GM12878 (cell line): Measurements from ENCODE around the gene USPL1. TPM values are rescaled to one million over a fixed set of nuclear protein-coding genes. Genes with fewer than 3 reads are reported as not detected.

ENCODE experiments used
- ATAC-seq: fragments of 200-7000 bp; cut with Tn5 transposase; 3 replicates; pipeline ENCODE4 v1.9.1; 2020; ENCODE audit warnings: mild to moderate bottlenecking, moderate library complexity
- BruUV-seq: library from RNA; stranded (reverse); fragments of 400-500 nt; replicated peaks from 2 replicates; lab custom pipeline; 2021; lab: Mats Ljungman, UMichigan
- CTCF ChIA-PET: fragments of 300-600 bp; sonication (Branson Sonifier 250); formaldehyde crosslinking; extraction: SDS; loops from one replicate; lab custom pipeline; 2021; ENCODE audit warnings: inconsistent platforms; lab: Yijun Ruan, JAX
- POLR2A ChIA-PET: fragments of 350-600 bp; formaldehyde crosslinking; extraction: SDS; loops from one replicate; lab custom pipeline; 2021; ENCODE audit warnings: inconsistent platforms; lab: Charles Lee
- RAD21 ChIA-PET: fragments of 300-600 bp; sonication (Branson Sonifier 250); formaldehyde crosslinking; loops from one replicate; lab custom pipeline; 2023; ENCODE audit warnings: antibody characterized with exemption; ENCODE audit not compliant: unreplicated experiment; lab: Charles Lee
- SMC1A ChIA-PET: fragments of 300-600 bp; sonication (Branson Sonifier 250); formaldehyde crosslinking; loops from one replicate; lab custom pipeline; 2023; ENCODE audit not compliant: unreplicated experiment, uncharacterized antibody; lab: Charles Lee
- DNase-seq: peaks from one replicate; pipeline ENCODE4 v3.0.0-alpha.2; 2011; ENCODE audit warnings: low read depth, low spot score
- FAIRE-seq: peaks from 3 replicates; lab custom pipeline; 2011; peaks lifted over from hg19 to GRCh38; lab: Jason Lieb, UNC
- H2AFZ ChIP-seq: 2 replicates; pipeline ENCODE4 v1.6.0; 2011; ENCODE audit warnings: low read depth, low read length, control low read depth; ENCODE audit not compliant: control insufficient read depth
- H3K27ac ChIP-seq: 2 replicates; pipeline ENCODE4 v1.5.1; 2011; ENCODE audit warnings: control low read depth; ENCODE audit not compliant: control insufficient read depth, insufficient read depth
- H3K27me3 ChIP-seq, 2 experiments: replicated peaks in 1 of 2; 2 replicates each; pipeline versions ENCODE4 v1.6.0 to v1.6.1; 2011; ENCODE audit warnings: low read length in 1 of 2; ENCODE audit not compliant: control insufficient read depth in 2 of 2, insufficient read depth in 2 of 2
- H3K36me3 ChIP-seq, 2 experiments: 2 replicates each; pipeline ENCODE4 v1.5.1; 2011; ENCODE audit warnings: low read length in 1 of 2; ENCODE audit not compliant: control insufficient read depth in 2 of 2, insufficient read depth in 2 of 2
- H3K4me1 ChIP-seq: 2 replicates; pipeline ENCODE4 v1.6.1; 2011; ENCODE audit warnings: mild to moderate bottlenecking, low read length, moderate library complexity, mixed read lengths; ENCODE audit not compliant: control insufficient read depth, insufficient read depth
- H3K4me2 ChIP-seq: 2 replicates; pipeline ENCODE4 v1.6.0; 2011; ENCODE audit warnings: control low read depth; ENCODE audit not compliant: control insufficient read depth, insufficient read depth
- H3K4me3 ChIP-seq: fragments of 200-600 bp; sonication (generic); 2 replicates; pipeline ENCODE4 v1.5.1; 2016
- H3K79me2 ChIP-seq: 2 replicates; pipeline ENCODE4 v1.6.0; 2011; ENCODE audit warnings: low read length; ENCODE audit not compliant: control insufficient read depth, insufficient read depth
- H3K9ac ChIP-seq: 2 replicates; pipeline ENCODE4 v1.8.0; 2011; ENCODE audit warnings: low read length, control low read depth, mixed read lengths; ENCODE audit not compliant: control insufficient read depth, insufficient read depth
- H3K9me3 ChIP-seq: replicated peaks from 3 replicates; pipeline ENCODE4 v1.5.1; 2011; ENCODE audit warnings: mild to moderate bottlenecking, low read length; ENCODE audit not compliant: control insufficient read depth, insufficient read depth
- H4K20me1 ChIP-seq: 2 replicates; pipeline ENCODE4 v1.6.0; 2011; ENCODE audit not compliant: control insufficient read depth, insufficient read depth
- EP300 ChIP-seq, 2 experiments: fragments of 150-350 bp in 1 of 2; IDR thresholded peaks; 2 replicates each; pipeline ENCODE4 v1.6.1; 2011 to 2012; ENCODE audit warnings: low read depth in 2 of 2, low read length in 2 of 2, borderline replicate concordance in 1 of 2, improper control_type of control experiment in 1 of 2, inconsistent platforms in 1 of 2; ENCODE audit not compliant: control insufficient read depth in 1 of 2
- JUNB ChIP-seq: IDR thresholded peaks from 2 replicates; pipeline ENCODE4 v1.6.1; 2016; ENCODE audit warnings: antibody characterized with exemption, mild to moderate bottlenecking
- KAT2A ChIP-seq: conservative IDR thresholded peaks from 2 replicates; pipeline ENCODE4 v1.6.1; 2011; ENCODE audit warnings: low read depth, low read length; ENCODE audit not compliant: control insufficient read depth
- LARP7 ChIP-seq: fragments of 450-650 bp; IDR thresholded peaks from 2 replicates; pipeline ENCODE4 v1.6.1; 2017; ENCODE audit warnings: mild to moderate bottlenecking
- MEF2B ChIP-seq: fragments of 450-650 bp; IDR thresholded peaks from 2 replicates; pipeline ENCODE4 v1.6.1; 2018; ENCODE audit warnings: mild to moderate bottlenecking, moderate library complexity; ENCODE audit not compliant: partially characterized antibody, poor library complexity, severe bottlenecking
- NR2C1 ChIP-seq: fragments of 450-650 bp; IDR thresholded peaks from 2 replicates; pipeline ENCODE4 v1.6.1; 2017; ENCODE audit warnings: antibody characterized with exemption, mild to moderate bottlenecking, moderate library complexity
- RELA ChIP-seq: fragments of 450-650 bp; IDR thresholded peaks from 2 replicates; pipeline ENCODE4 v1.8.0; 2014; ENCODE audit warnings: borderline replicate concordance; ENCODE audit not compliant: partially characterized antibody
- STAT3 ChIP-seq: IDR thresholded peaks from 2 replicates; pipeline ENCODE4 v1.6.1; 2011; ENCODE audit warnings: low read depth, low read length, improper control_type of control experiment
- ZBED1 ChIP-seq: IDR thresholded peaks from 2 replicates; pipeline ENCODE4 v1.6.1; 2016; ENCODE audit warnings: borderline replicate concordance
- ZNF622 ChIP-seq: fragments of 450-650 bp; IDR thresholded peaks from 2 replicates; pipeline ENCODE4 v1.6.1; 2017; ENCODE audit warnings: mild to moderate bottlenecking, inconsistent platforms
- WGBS: methylation state at CpG from one replicate; pipeline ENCODE4 v1.1.6; 2016; ENCODE audit warnings: low lambda C conversion rate; ENCODE audit not compliant: insufficient replicate concordance, insufficient coverage; ENCODE audit errors: missing lambda C conversion rate; 5-methylcytosine and 5-hydroxymethylcytosine counted together
- in situ Hi-C: fragments of 300-500 bp; cut with MboI; formaldehyde crosslinking; loops from 9 replicates; pipeline ENCODE4 v1.14.3; 2018; ENCODE audit warnings: mixed read lengths
- intact Hi-C: fragments of 100-400 bp; cut with micrococcal nuclease; formaldehyde crosslinking; loops from one replicate; pipeline ENCODE4 v1.14.2; 2022; ENCODE audit not compliant: unreplicated experiment
- polyA plus RNA-seq, 11 experiments: library from polyadenylated mRNA; depleted of rRNA in 4 of 11; unstranded in 6 of 11; stranded (reverse) in 5 of 11; fragments of >200 nt; fragmentation: Nextera tagmentation in 4 of 11; fragmentation: Illumina TruSeq in 1 of 11; extraction: Ambion mirVana in 4 of 11; extraction: Trizol in 1 of 11; gene quantifications; 1 replicate in 1 of 11; 2 replicates in 10 of 11; pipeline versions ENCODE4 v1.2.1 to v1.2.3, GENCODE V29; 2011 to 2016; ENCODE audit warnings: inconsistent platforms in 2 of 11, missing spikeins in 2 of 11, low read depth in 1 of 11
- total RNA-seq, 4 experiments: library from RNA; depleted of rRNA in 3 of 4; stranded (reverse); fragments of >200 nt in 3 of 4; fragmentation: Illumina TruSeq in 1 of 4; extraction: Trizol in 1 of 4; gene quantifications; 2 replicates each; pipeline versions ENCODE4 v1.2.1 to v1.2.3, GENCODE V29; 2013 to 2021
- TF ChIP-seq, protein P1 (sequence below): fragments of 450-650 bp; IDR thresholded peaks from 2 replicates; pipeline ENCODE4 v1.6.1; 2016; ENCODE audit warnings: mild to moderate bottlenecking
- TF ChIP-seq, protein P2 (sequence below): IDR thresholded peaks from 2 replicates; pipeline ENCODE4 v1.6.1; 2012; ENCODE audit warnings: low read depth, low read length, improper control_type of control experiment

Gene USPL1
- total and polyA plus RNA-seq, 10 of the 15 experiments (the other 5 are each of a cell fraction or from before 2014, with no cell fraction given) = 7.9 to 23.2 (median 15.8) TPM

DNA sequence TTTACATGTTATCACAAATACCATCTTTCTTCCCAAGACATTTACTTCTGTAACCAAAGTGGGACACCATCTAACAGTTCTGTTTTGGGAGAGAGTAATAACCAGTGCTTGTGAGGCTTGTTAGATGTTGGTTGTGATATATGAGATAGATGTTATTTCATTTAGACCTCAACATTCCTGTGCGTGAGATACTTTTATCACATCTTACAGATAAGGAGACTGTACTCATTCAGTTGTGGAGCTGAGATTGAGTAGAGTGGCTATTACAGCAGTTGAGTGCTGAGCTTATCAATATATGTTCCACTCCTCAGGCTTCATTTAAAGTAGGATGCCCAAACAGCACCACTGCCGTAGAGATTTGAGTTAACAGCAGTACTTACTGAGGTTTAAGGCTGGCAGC, 43.1 kb downstream of the USPL1 start (continued):
- TF ChIP-seq, protein P1, sequence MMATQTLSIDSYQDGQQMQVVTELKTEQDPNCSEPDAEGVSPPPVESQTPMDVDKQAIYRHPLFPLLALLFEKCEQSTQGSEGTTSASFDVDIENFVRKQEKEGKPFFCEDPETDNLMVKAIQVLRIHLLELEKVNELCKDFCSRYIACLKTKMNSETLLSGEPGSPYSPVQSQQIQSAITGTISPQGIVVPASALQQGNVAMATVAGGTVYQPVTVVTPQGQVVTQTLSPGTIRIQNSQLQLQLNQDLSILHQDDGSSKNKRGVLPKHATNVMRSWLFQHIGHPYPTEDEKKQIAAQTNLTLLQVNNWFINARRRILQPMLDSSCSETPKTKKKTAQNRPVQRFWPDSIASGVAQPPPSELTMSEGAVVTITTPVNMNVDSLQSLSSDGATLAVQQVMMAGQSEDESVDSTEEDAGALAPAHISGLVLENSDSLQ = no peak

DNA sequence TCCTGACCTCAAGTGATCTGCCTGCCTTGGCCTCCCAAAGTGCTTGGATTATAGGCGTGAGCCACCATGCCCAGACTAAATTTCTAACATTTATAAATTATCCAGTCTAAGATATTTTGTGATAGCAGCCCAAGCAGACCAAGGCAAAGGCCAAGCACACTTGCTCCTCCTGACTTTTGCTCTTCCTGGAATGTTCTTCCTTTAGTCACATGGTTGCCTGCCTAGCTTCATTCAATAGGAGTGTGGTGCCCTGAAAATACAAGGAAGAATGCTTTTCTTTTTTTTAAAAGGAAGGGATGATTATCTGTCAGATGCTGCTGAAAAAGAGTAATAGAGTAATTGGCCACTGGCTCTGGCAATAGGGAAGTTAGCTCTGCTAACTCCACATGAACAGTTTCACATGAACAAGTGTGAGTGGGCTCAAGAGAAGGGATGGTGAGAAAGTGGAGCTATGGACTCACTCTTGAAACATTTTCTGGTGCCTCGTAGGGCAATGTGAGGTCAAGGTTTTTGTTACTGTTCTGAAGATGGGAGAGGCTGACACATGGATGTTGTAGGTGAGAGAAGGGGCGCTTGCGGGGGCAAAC, 47.1 kb downstream of the USPL1 start:
- RAD21 ChIA-PET = interaction anchor here (0.6 to 0.9 kb wide), 2 partner anchors 47 to 203 kb away, joined by 4 read pairs; partner anchors contain the start of gene USPL1
- no peaks in the 10 kb centered on the region for H3K9me3 ChIP-seq
- H4K20me1 ChIP-seq = no peaks in the 10 kb centered on the region; the same call in 1 of the 2 replicates
- no peak overlapping the region for H2AFZ ChIP-seq
- WGBS = 82% methylated on average over 4 of the region's 4 CpGs
- no peak for DNase-seq
- CTCF ChIA-PET = no interaction called here
- no peak overlapping the region for H3K27ac ChIP-seq
- intact Hi-C loops = no loop called here
- H3K4me2 ChIP-seq = no peak overlapping the region
- no TSS peak for BruUV-seq
- H3K9ac ChIP-seq = no peak overlapping the region
- no peaks in the 10 kb centered on the region for H3K79me2 ChIP-seq
- H3K36me3 ChIP-seq = peaks cover 0 to 1% of the 10 kb centered on the region in 2 experiments; a peak in 1 of 4 replicates
- SMC1A ChIA-PET = interaction anchor here (0.7 to 1.4 kb wide), 5 partner anchors 41 to 1280 kb away, joined by 3 to 4 read pairs (median 3); no protein-coding TSS in a partner anchor
- in situ Hi-C loops = no loop called here
- POLR2A ChIA-PET = interaction anchor here (0.5 to 0.6 kb wide), 2 partner anchors 196 to 290 kb away, joined by 3 to 4 read pairs; no protein-coding TSS in a partner anchor
- FAIRE-seq = no peak
- H3K27me3 ChIP-seq = no peaks in the 10 kb centered on the region
- H3K4me3 ChIP-seq = no peak overlapping the region
- peaks cover 11% of the 10 kb centered on the region for H3K4me1 ChIP-seq
- TF ChIP-seq STAT3 (no peak), ZBED1 (no peak), MEF2B (no peak), LARP7 (no peak), ZNF622 (no peak), KAT2A (no peak), NR2C1 (no peak), JUNB (no peak), RELA (no peak), EP300 (IDR thresholded peaks at IDR 0.05; ENCODE audit: borderline replicate concordance in 1 of 2, control insufficient read depth in 1 of 2, low read depth in 2 of 2, low read length in 2 of 2) (no peak)
- TF ChIP-seq, protein P2, sequence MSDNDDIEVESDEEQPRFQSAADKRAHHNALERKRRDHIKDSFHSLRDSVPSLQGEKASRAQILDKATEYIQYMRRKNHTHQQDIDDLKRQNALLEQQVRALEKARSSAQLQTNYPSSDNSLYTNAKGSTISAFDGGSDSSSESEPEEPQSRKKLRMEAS = no peak
- ATAC-seq = no peak
